Stimulated activated CD8-positive, alpha-beta memory T cell treated with anti-CD3 and anti-CD28 coated beads, Interleukin-12 subunit alpha, Interleukin-12 subunit beta, amount 100 ng/mL, for 4 hours (primary cell): ENCODE measurements around the gene ZNF536.
"Not testable (repeated sequence)": the region's sequence is repeated elsewhere in the genome, so short reads cannot be mapped to it uniquely, and the experiment has no call there.

ENCODE experiments used
- DNase-seq: peaks from one replicate; pipeline ENCODE4 v3.0.0-alpha.2; 2020; ENCODE audit warnings: low read depth

Gene ZNF536

DNA sequence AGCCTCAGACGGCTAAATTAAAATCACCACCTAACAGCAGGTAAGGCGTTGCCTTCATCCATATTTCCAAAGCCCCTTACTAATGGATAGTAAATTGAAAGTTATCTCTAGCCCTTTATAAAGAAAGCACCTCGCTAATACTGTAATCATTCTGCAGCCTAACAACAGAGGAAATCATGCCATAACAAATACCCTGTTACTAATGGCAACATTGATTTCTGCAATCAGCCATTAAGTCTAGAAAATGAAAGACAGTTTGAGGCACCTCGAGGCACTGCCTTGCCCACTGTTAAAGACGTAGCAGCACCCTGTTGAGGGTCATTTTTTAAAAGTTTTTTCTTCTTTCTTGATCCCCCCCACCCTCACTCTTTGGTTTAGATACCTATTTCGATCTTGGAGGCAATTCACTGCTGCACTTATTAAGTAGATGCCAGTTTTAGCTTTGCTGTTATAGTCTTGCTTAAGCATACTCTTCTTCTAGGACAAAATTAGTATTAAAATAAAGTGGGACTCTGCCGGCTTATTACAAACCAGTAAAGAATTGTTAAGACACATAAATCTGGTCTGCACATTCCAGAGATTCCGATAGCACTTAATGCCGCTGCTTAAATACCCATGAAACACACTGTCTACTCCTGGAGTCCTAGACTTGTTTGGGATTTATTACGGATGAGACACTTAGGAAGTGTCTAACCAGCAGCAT is 74.8 kb downstream of the ZNF536 start:
- DNase-seq, result no peak

GRCh38 chr19:30447553-30447870 is 75.3 kb downstream of the ZNF536 start:
- no peak for DNase-seq

DNA sequence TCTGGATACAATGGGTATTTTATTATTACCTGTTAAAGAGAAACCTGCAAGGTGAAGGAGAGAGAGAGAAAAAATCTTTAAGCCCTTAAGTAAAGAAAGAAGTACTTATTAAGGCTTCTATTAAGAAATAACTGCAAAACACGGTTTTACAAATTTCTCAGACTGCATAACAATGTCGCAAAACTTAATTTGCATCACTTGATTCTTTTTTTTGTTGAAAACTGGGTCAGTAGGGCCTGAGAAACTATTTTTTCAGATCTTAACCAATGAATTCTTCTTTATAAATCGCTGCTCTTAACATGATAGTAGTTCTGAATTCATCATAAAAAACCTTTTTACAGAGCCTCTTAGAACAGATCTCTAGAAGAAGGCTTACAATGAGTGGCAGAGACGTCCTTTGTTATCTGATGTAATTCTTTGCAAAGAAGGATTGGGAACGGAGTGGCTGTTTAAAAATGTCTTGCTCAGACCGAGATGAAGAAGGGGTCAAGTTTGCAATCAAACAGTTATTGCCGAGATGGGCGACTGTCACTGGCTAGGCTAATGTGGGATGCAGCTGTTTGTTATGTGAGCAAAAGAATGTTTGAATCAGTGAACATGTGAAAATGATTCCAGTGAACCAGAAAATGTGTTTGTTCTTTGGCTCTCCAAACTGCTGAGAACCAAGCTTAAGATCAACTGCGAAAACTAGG is 76.3 kb downstream of the ZNF536 start:
- no peak for DNase-seq

DNA sequence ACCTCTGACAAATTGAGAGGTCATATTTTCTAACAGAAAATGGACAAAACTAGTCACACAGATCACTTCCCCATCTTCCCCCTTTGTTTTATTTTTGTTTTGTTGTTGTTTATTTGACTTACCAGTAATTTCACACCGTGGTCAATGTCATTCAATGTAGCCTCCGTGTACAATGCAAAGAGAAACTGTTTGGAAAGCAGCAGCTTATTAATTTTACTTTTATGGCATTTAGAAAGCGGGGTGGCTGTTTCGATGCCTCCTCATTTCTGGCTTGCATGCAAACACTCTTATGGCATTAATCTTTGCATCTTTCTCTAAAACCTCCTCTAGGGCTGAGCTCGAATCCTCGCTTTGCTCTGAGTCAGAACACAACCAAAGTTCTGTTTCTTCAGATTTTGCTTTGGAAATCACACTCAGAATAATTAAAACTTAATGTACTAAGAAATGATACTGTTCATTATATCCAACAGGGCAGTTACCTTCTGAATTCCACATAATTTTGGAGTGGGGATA is 77.0 kb downstream of the ZNF536 start:
- DNase-seq, result no peak

DNA sequence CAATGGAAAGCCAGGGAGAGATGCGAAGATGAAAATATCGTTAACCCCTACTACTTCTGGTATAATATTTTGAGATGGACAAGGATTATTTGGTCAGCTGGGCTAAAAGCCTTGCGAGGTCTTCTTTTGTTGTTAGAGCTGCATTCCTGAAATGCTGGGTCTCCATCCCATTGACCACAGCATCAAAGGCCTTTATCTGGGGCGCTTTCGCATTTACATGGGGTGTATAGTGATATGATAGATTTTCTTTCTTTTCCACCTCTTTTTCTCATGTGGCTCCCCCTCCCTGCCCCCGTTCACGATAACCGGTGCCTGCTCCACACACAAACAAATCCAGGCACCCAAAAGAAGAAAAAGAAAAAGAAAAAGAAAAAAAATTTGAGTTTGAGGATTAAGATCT is 77.5 kb downstream of the ZNF536 start:
- DNase-seq, result no peak

- DNase-seq, result no peak
Observed at GRCh38 chr19:30450100-30450499, 77.9 kb downstream of the ZNF536 start.

- no peak for DNase-seq
Observed at GRCh38 chr19:30450835-30451321, 78.7 kb downstream of the ZNF536 start.

DNA sequence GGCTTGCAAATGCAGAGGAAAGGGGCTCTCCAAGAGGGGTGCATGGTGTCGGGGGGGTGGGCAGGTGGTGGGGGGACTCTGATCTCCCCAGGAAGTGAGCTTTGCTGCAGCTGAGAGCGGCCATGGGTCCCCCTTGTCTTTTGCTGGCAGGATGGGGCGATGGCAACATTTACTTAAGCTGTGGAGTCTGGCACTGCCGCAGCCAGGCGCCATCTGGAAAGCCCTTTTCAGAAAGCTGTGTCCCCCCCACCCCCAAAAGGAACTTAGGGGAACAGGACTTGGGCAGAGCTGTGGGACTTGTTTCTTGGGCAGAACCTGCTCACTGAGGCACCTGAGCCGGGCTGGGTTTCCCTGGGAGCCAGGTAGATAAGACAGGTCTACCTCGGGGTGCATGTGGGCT is 80.7 kb downstream of the ZNF536 start:
- no peak for DNase-seq

GRCh38 chr19:30453743-30454142 is 81.6 kb downstream of the ZNF536 start:
- DNase-seq, result no peak

- DNase-seq, result no peak
Observed at GRCh38 chr19:30455881-30456280, 83.7 kb downstream of the ZNF536 start.

DNA sequence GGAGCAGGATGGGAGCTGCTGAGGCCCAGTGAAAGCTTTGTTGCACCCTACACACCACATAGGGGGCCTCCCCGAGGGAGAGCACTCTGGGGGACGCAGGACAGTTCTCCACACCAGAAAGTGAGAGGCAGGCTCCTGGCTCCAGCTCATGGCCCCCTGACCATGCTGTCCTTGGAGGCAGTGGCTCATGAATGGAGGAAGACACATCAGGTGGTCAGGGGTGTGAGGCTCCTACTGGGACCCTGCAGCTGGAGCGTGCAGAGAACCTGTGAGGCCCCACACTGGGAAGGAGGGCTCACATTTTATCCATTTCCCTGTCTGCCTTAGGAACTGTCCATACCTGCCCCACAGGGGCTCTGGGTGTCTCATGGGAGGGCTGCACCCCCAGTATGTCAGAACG is 85.3 kb downstream of the ZNF536 start:
- no peak for DNase-seq

- DNase-seq, result no peak
Observed at GRCh38 chr19:30459859-30460258, 87.7 kb downstream of the ZNF536 start.

GRCh38 chr19:30464162-30464561 is 92.0 kb downstream of the ZNF536 start:
- no peak for DNase-seq

GRCh38 chr19:30466598-30466997 is 94.4 kb downstream of the ZNF536 start:
- not testable (repeated sequence) for DNase-seq

GRCh38 chr19:30467239-30467638 is 95.1 kb downstream of the ZNF536 start:
- no peak for DNase-seq

DNA sequence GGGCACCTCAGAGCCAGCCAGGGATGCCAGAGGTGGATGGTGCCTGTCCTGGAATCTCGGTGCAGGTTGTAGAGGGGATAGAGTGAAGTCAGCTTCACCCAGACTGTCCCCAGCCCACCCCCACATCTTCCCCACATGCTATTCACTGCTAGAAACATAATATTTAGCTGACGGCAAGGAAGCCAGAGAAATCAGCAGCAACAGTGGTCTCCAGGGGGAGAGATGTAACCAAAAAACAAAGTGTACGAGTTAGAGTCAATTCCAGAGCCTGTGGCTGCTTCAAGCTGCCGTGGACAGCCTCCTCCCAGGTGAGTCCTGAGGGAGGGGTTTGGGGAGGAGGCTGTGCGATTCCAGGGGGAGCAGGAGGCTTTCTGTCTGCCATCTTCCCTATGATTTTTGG is 97.6 kb downstream of the ZNF536 start:
- no peak for DNase-seq

- DNase-seq, result no peak
Observed at GRCh38 chr19:30471441-30471840, 99.3 kb downstream of the ZNF536 start.

DNA sequence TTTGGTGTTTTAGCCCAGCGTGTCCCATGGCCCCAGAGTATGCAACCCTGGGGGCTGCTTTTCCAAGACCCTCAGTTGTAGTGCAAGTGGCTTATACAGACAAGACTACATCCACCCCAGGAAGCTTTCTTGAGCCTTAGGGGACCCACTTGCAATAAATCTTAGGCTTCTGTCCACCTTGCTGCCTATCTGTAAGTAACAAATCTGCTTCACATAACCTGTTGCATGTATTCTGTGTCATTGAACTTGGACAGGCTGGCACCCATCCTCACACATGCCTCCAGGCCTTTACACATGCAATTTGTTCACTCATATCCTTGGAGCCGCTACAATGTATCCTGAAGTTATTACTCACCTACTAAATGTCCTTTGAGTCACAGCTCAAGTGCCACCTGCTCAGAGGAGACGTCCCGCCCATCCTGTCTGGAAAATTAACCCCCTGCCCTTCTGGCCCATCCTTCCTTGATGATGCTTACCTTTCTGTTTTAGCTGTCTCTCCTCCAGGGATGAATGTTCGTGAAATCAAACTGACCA is 101.2 kb downstream of the ZNF536 start:
- DNase-seq, result no peak

DNA sequence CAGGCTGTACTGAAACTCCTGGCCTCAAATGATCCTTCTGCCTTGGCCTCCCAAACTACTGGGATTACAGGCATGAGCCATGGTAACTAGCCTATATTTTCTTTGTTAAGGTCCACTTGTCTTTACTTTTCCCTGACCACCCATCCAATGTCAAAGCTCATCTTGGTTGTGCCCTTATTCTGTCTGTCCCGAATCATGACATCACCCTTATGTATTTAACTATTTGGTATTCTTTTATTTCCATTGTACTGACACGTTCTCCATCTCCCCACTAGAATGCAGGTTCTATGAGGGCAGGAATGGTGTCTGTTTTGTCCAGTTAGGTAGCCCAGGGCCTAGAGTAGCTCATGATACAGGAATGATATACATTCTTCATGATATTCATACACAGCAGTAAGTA is 104.8 kb downstream of the ZNF536 start:
- no peak for DNase-seq

GRCh38 chr19:30479231-30479630 is 107.0 kb downstream of the ZNF536 start:
- no peak for DNase-seq

DNA sequence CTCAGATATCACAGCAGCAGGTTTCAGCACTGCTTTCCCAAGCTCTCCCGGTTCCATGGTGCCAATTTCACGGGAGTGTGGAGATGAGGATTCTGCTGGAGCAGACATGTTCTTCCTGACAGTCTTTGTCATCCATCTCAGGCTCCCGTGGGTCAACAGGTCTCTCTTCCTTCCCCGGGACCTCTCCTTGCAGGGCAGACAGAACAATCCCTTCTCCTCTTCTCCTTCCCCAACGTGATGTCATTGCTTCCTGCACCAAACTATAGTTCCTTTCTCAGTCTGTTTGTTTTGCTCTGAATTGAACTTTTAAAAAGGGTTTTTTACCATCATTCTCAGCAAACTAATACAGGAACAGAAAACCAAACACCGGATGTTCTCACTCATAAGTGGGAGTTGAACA is 107.9 kb downstream of the ZNF536 start:
- DNase-seq, result no peak

DNA sequence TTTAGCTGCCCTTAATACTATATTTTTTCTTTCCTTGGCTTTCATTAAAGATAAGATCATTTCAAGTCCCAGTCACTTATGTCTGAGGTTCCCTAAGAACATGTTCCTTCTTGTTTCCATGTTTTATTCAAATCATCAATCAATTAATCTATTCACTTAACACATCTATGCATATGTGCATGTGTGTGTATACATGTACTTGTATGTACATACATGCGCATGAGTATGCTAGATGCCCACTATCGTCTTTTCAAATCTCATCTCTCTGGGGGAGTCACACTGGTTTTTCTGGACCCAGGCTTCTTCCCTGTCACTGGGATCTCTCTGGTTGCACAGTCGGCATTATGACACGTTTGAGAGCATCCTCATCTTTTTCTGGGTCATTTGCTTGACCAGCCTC is 108.9 kb downstream of the ZNF536 start:
- no peak for DNase-seq

- DNase-seq, result no peak
Observed at GRCh38 chr19:30481823-30482222, 109.6 kb downstream of the ZNF536 start.
